OCI-M2 (cell line): ENCODE results near the gene TRIM67.
A peak's percentile ranks its signal among the peaks of the same experiment; 100 is the strongest.
"Not testable (repeated sequence)": the region's sequence is repeated elsewhere in the genome, so short reads cannot be mapped to it uniquely, and the experiment has no call there.

Experiments
- DNase-seq: peaks from one replicate; lab custom pipeline; 2025; ENCODE audit not compliant: unreplicated experiment; lab: John Stamatoyannopoulos, UW

The TRIM67 gene

GRCh38 chr1:231201979-231202633 is 40.2 kb downstream of the TRIM67 start:
- DNase-seq = no peak

GRCh38 chr1:231203259-231204057 is 41.6 kb downstream of the TRIM67 start:
- DNase-seq = no peak

GRCh38 chr1:231206856-231207255 is 45.0 kb downstream of the TRIM67 start:
- no peak for DNase-seq

GRCh38 chr1:231207437-231207836 is 45.6 kb downstream of the TRIM67 start:
- no peak for DNase-seq

- no peak for DNase-seq
These were observed 47.1 kb downstream of the TRIM67 start for GRCh38 chr1:231208980-231209379.

- DNase-seq = no peak
These were observed 47.7 kb downstream of the TRIM67 start for GRCh38 chr1:231209531-231209930.

- no peak for DNase-seq
These were observed 48.3 kb downstream of the TRIM67 start for GRCh38 chr1:231210126-231210525.

GRCh38 chr1:231211005-231211857 is 49.4 kb downstream of the TRIM67 start:
- peak; percentile 28 for DNase-seq

- not testable (repeated sequence) for DNase-seq
These were observed 50.4 kb downstream of the TRIM67 start for GRCh38 chr1:231212301-231212700.

GRCh38 chr1:231213831-231214573 is 52.1 kb downstream of the TRIM67 start:
- DNase-seq = no peak

- no peak for DNase-seq
These were observed 53.2 kb downstream of the TRIM67 start for GRCh38 chr1:231214918-231215680.

- DNase-seq = no peak
These were observed 54.0 kb downstream of the TRIM67 start for GRCh38 chr1:231215681-231216385.

GRCh38 chr1:231216498-231216897 is 54.6 kb downstream of the TRIM67 start:
- no peak for DNase-seq

- no peak for DNase-seq
These were observed 55.2 kb downstream of the TRIM67 start for GRCh38 chr1:231217056-231217455.

GRCh38 chr1:231218078-231218477 is 56.2 kb downstream of the TRIM67 start:
- DNase-seq = no peak

GRCh38 chr1:231219422-231220401 is 57.9 kb downstream of the TRIM67 start:
- no peak for DNase-seq

- DNase-seq = no peak
These were observed 58.9 kb downstream of the TRIM67 start for GRCh38 chr1:231220801-231221200.

GRCh38 chr1:231226156-231226555 is 64.3 kb downstream of the TRIM67 start:
- DNase-seq = no peak
